Activated naive CD4-positive, alpha-beta T cell treated with anti-CD3 and anti-CD28 coated beads, Interleukin-2, amount 50 U/mL, for 24 hours (primary cell): ENCODE data around the gene CCDC190.
"Not testable (repeated sequence)": the region's sequence is repeated elsewhere in the genome, so short reads cannot be mapped to it uniquely, and the experiment has no call there.

ENCODE experiments used
- H3K27ac Mint-ChIP-seq: one replicate; pipeline ENCODE4 v1.8.0; 2021; ENCODE audit warnings: mild to moderate bottlenecking, mixed read lengths
- H3K27me3 Mint-ChIP-seq: one replicate; pipeline ENCODE4 v1.8.0; 2021; ENCODE audit warnings: mixed read lengths
- H3K36me3 Mint-ChIP-seq: one replicate; pipeline ENCODE4 v1.8.0; 2021; ENCODE audit warnings: mixed read lengths
- H3K4me1 Mint-ChIP-seq: one replicate; pipeline ENCODE4 v1.8.0; 2021; ENCODE audit warnings: mixed read lengths
- H3K4me3 Mint-ChIP-seq: one replicate; pipeline ENCODE4 v1.8.0; 2021; ENCODE audit warnings: mild to moderate bottlenecking, mixed read lengths
- H3K9me3 Mint-ChIP-seq: one replicate; pipeline ENCODE4 v1.8.0; 2021; ENCODE audit warnings: mixed read lengths

Gene CCDC190

GRCh38 chr1:162886705-162887104 lies 25.7 kb upstream of the CCDC190 start:
- Mint-ChIP-seq H3K9me3 (no peaks in the 10 kb centered on the region), H3K4me3 (no peak overlapping the region), H3K27ac (no peak overlapping the region), H3K36me3 (no peaks in the 10 kb centered on the region), H3K4me1 (no peaks in the 10 kb centered on the region), H3K27me3 (peaks cover 5% of the 10 kb centered on the region)

- Mint-ChIP-seq H3K36me3 (no peaks in the 10 kb centered on the region), H3K4me3 (no peak overlapping the region), H3K4me1 (no peaks in the 10 kb centered on the region), H3K9me3 (no peaks in the 10 kb centered on the region), H3K27ac (no peak overlapping the region), H3K27me3 (peaks cover 4% of the 10 kb centered on the region)
Measured at GRCh38 chr1:162885265-162885664, 24.3 kb upstream of the CCDC190 start.

- no peaks in the 10 kb centered on the region for H3K36me3 Mint-ChIP-seq
- peaks cover 4% of the 10 kb centered on the region for H3K27me3 Mint-ChIP-seq
- H3K9me3 Mint-ChIP-seq: no peaks in the 10 kb centered on the region
- no peak overlapping the region for H3K4me3 Mint-ChIP-seq
- H3K4me1 Mint-ChIP-seq: no peaks in the 10 kb centered on the region
- H3K27ac Mint-ChIP-seq: no peak overlapping the region
Measured at GRCh38 chr1:162884831-162885230, 23.9 kb upstream of the CCDC190 start.

GRCh38 chr1:162882248-162882674 lies 21.3 kb upstream of the CCDC190 start:
- Mint-ChIP-seq H3K9me3 (no peaks in the 10 kb centered on the region), H3K4me3 (no peak overlapping the region), H3K36me3 (no peaks in the 10 kb centered on the region), H3K4me1 (no peaks in the 10 kb centered on the region), H3K27me3 (peaks cover 4% of the 10 kb centered on the region), H3K27ac (no peak overlapping the region)

GRCh38 chr1:162881590-162881989 lies 20.6 kb upstream of the CCDC190 start:
- Mint-ChIP-seq H3K27ac (no peak overlapping the region), H3K4me1 (no peaks in the 10 kb centered on the region), H3K27me3 (peaks cover 4% of the 10 kb centered on the region), H3K9me3 (no peaks in the 10 kb centered on the region), H3K4me3 (no peak overlapping the region), H3K36me3 (no peaks in the 10 kb centered on the region)

- not testable (repeated sequence) for H3K27ac Mint-ChIP-seq, H3K36me3 Mint-ChIP-seq, H3K9me3 Mint-ChIP-seq, H3K4me3 Mint-ChIP-seq, H3K4me1 Mint-ChIP-seq, H3K27me3 Mint-ChIP-seq
Measured at GRCh38 chr1:162880617-162881016, 19.6 kb upstream of the CCDC190 start.

GRCh38 chr1:162878000-162878596 lies 17.1 kb upstream of the CCDC190 start:
- H3K4me1 Mint-ChIP-seq: no peaks in the 10 kb centered on the region
- H3K27me3 Mint-ChIP-seq: peaks cover 10% of the 10 kb centered on the region
- H3K4me3 Mint-ChIP-seq: no peak overlapping the region
- H3K9me3 Mint-ChIP-seq: no peaks in the 10 kb centered on the region
- no peaks in the 10 kb centered on the region for H3K36me3 Mint-ChIP-seq
- no peak overlapping the region for H3K27ac Mint-ChIP-seq

- no peaks in the 10 kb centered on the region for H3K9me3 Mint-ChIP-seq
- no peak overlapping the region for H3K27ac Mint-ChIP-seq
- H3K4me3 Mint-ChIP-seq: no peak overlapping the region
- H3K36me3 Mint-ChIP-seq: no peaks in the 10 kb centered on the region
- peaks cover 9% of the 10 kb centered on the region for H3K27me3 Mint-ChIP-seq
- no peaks in the 10 kb centered on the region for H3K4me1 Mint-ChIP-seq
Measured at GRCh38 chr1:162877412-162877811, 16.4 kb upstream of the CCDC190 start.

GRCh38 chr1:162876751-162877150 lies 15.8 kb upstream of the CCDC190 start:
- no peaks in the 10 kb centered on the region for H3K36me3 Mint-ChIP-seq
- no peak overlapping the region for H3K4me3 Mint-ChIP-seq
- H3K4me1 Mint-ChIP-seq: no peaks in the 10 kb centered on the region
- peaks cover 3% of the 10 kb centered on the region for H3K9me3 Mint-ChIP-seq
- H3K27me3 Mint-ChIP-seq: peaks cover 11% of the 10 kb centered on the region
- no peak overlapping the region for H3K27ac Mint-ChIP-seq

GRCh38 chr1:162873671-162874666 lies 13.0 kb upstream of the CCDC190 start:
- Mint-ChIP-seq H3K36me3 (no peaks in the 10 kb centered on the region), H3K27me3 (peaks cover 12% of the 10 kb centered on the region), H3K4me1 (no peaks in the 10 kb centered on the region), H3K27ac (no peak overlapping the region), H3K9me3 (peaks cover 11% of the 10 kb centered on the region), H3K4me3 (no peak overlapping the region)

GRCh38 chr1:162872981-162873380 lies 12.0 kb upstream of the CCDC190 start:
- Mint-ChIP-seq H3K4me3 (no peak overlapping the region), H3K9me3 (peaks cover 11% of the 10 kb centered on the region), H3K27me3 (peaks cover 12% of the 10 kb centered on the region), H3K36me3 (no peaks in the 10 kb centered on the region), H3K27ac (no peak overlapping the region), H3K4me1 (no peaks in the 10 kb centered on the region)

GRCh38 chr1:162871417-162871816 lies 10.4 kb upstream of the CCDC190 start:
- not testable (repeated sequence) for H3K36me3 Mint-ChIP-seq, H3K4me3 Mint-ChIP-seq, H3K27ac Mint-ChIP-seq, H3K4me1 Mint-ChIP-seq
- H3K9me3 Mint-ChIP-seq: peaks cover 11% of the 10 kb centered on the region
- peaks cover 12% of the 10 kb centered on the region for H3K27me3 Mint-ChIP-seq

GRCh38 chr1:162868972-162869371 lies 8.0 kb upstream of the CCDC190 start:
- Mint-ChIP-seq H3K27me3 (peaks cover 13% of the 10 kb centered on the region), H3K4me1 (no peaks in the 10 kb centered on the region), H3K27ac (no peak overlapping the region), H3K36me3 (no peaks in the 10 kb centered on the region), H3K4me3 (no peak overlapping the region), H3K9me3 (peaks cover 11% of the 10 kb centered on the region)

- Mint-ChIP-seq H3K27ac (no peak overlapping the region), H3K36me3 (no peaks in the 10 kb centered on the region), H3K4me1 (no peaks in the 10 kb centered on the region), H3K4me3 (no peak overlapping the region), H3K27me3 (peaks cover 17% of the 10 kb centered on the region), H3K9me3 (no peaks in the 10 kb centered on the region)
Measured at GRCh38 chr1:162861625-162862024, 650 bp upstream of the CCDC190 start.

- no peaks in the 10 kb centered on the region for H3K9me3 Mint-ChIP-seq
- H3K27ac Mint-ChIP-seq: no peak overlapping the region
- H3K4me1 Mint-ChIP-seq: no peaks in the 10 kb centered on the region
- peaks cover 13% of the 10 kb centered on the region for H3K27me3 Mint-ChIP-seq
- no peak overlapping the region for H3K4me3 Mint-ChIP-seq
- H3K36me3 Mint-ChIP-seq: no peaks in the 10 kb centered on the region
Measured at GRCh38 chr1:162859191-162859590, 1.8 kb downstream of the CCDC190 start.

- no peaks in the 10 kb centered on the region for H3K9me3 Mint-ChIP-seq
- no peaks in the 10 kb centered on the region for H3K4me1 Mint-ChIP-seq
- H3K27me3 Mint-ChIP-seq: peaks cover 5% of the 10 kb centered on the region
- no peak overlapping the region for H3K4me3 Mint-ChIP-seq
- no peak overlapping the region for H3K27ac Mint-ChIP-seq
- no peaks in the 10 kb centered on the region for H3K36me3 Mint-ChIP-seq
Measured at GRCh38 chr1:162857850-162858249, 3.1 kb downstream of the CCDC190 start.
